Left lung (tissue), 10 donors: Measurements from ENCODE around the gene NPAS1. TPM values are rescaled to one million over a fixed set of nuclear protein-coding genes. Genes with fewer than 3 reads are reported as not detected.

ENCODE experiments used
- ATAC-seq: fragments of 200-7000 bp; cut with Tn5 transposase; one replicate; pipeline ENCODE4 v1.9.1; 2020; ENCODE audit warnings: moderate library complexity
- DNase-seq, 4 donors: peaks; one replicate each; pipeline ENCODE4 v3.0.0-alpha.2; 2013 to 2020
- H3K27ac ChIP-seq, 2 donors: fragments of 200-600 bp; sonication (generic) in 1 of 2; one replicate each; pipeline versions ENCODE4 v1.5.0 to v1.8.0; 2020 to 2021
- H3K27me3 ChIP-seq, 2 donors: fragments of 200-600 bp; sonication (generic) in 1 of 2; one replicate each; pipeline versions ENCODE4 v1.5.0 to v1.8.0; 2020 to 2021
- H3K36me3 ChIP-seq, 2 donors: fragments of 200-600 bp; sonication (generic) in 1 of 2; one replicate each; pipeline versions ENCODE4 v1.5.0 to v1.8.0; 2020 to 2021
- H3K4me1 ChIP-seq, 2 donors: fragments of 200-600 bp; one replicate each; pipeline ENCODE4 v1.8.0; 2021
- H3K4me3 ChIP-seq, 2 donors: fragments of 200-600 bp; sonication (generic) in 1 of 2; one replicate each; pipeline versions ENCODE4 v1.5.0 to v1.8.0; 2020 to 2021; ENCODE audit warnings: mild to moderate bottlenecking in 1 of 2
- H3K9me3 ChIP-seq, 2 donors: fragments of 200-600 bp; sonication (generic) in 1 of 2; one replicate each; pipeline versions ENCODE4 v1.5.0 to v1.8.0; 2020 to 2021
- intact Hi-C, 2 donors: fragments of 100-400 bp; cut with DNase I; formaldehyde crosslinking; loops; one replicate each; pipeline versions ENCODE4 v1.11.2 to v1.14.2; 2022
- polyA plus RNA-seq, 6 donors: library from polyadenylated mRNA; unstranded; fragments of 120-200 nt; gene quantifications; one replicate each; pipeline ENCODE4 v1.2.1, GENCODE V29; 2013; ENCODE audit not compliant: insufficient read length in 6 of 6
- total RNA-seq, 2 donors: library from RNA; stranded (reverse); fragmentation: NEBNext Ultra II Directional; extraction: Animal tissue kit (Norgen Biotek cat#: 25700); gene quantifications; one replicate each; pipeline ENCODE4 v1.2.1, GENCODE V29; 2021
- TF ChIP-seq, protein P1 (sequence below), 2 donors: fragments of 200-600 bp; sonication (generic) in 1 of 2; IDR thresholded peaks; one replicate each; pipeline versions ENCODE4 v1.5.0 to v1.8.0; 2021; ENCODE audit warnings: antibody characterized with exemption in 2 of 2
- donor health status: DM: no; HTN: yes; CAD: no.
- donor health status: DM: no; HTN: no; CAD: no.

Gene NPAS1
- total and polyA plus RNA-seq, 8 donors = 0.50 to 2.0 (median 1.3) TPM

DNA sequence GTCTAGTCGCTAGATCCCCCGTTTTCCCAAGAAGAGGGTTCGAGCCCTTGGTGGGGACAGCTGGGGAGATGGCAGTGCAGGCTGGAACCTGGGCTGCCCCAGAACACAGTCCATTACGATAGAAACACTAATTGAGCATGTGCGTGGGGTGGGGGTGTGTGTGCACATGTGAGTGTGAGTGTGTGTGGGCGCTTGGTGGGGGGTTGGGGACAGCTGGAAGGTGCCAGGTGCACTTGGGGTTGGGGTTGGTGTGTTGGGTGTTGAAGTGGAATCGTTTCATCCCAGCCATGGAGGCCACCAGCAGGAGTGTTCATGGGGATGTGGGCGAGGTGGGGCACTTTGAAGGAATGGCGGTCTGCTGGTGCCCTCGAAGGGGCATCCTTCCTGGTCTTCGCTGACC is 18.1 kb upstream of the NPAS1 start:
- intact Hi-C loops = no loop called here
- peaks cover 5 to 9% of the 10 kb centered on the region in 2 donors for H3K4me1 ChIP-seq
- H3K27ac ChIP-seq = no peak overlapping the region
- H3K4me3 ChIP-seq = no peak overlapping the region
- H3K9me3 ChIP-seq = no peaks in the 10 kb centered on the region
- peaks cover 0 to 55% of the 10 kb centered on the region in 2 donors for H3K36me3 ChIP-seq
- ATAC-seq = no peak
- no peak for DNase-seq
- TF ChIP-seq, protein P1, sequence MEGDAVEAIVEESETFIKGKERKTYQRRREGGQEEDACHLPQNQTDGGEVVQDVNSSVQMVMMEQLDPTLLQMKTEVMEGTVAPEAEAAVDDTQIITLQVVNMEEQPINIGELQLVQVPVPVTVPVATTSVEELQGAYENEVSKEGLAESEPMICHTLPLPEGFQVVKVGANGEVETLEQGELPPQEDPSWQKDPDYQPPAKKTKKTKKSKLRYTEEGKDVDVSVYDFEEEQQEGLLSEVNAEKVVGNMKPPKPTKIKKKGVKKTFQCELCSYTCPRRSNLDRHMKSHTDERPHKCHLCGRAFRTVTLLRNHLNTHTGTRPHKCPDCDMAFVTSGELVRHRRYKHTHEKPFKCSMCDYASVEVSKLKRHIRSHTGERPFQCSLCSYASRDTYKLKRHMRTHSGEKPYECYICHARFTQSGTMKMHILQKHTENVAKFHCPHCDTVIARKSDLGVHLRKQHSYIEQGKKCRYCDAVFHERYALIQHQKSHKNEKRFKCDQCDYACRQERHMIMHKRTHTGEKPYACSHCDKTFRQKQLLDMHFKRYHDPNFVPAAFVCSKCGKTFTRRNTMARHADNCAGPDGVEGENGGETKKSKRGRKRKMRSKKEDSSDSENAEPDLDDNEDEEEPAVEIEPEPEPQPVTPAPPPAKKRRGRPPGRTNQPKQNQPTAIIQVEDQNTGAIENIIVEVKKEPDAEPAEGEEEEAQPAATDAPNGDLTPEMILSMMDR (IDR thresholded peaks at IDR 0.05) = no peak
- H3K27me3 ChIP-seq = peaks cover 6 to 23% of the 10 kb centered on the region in 2 donors

DNA sequence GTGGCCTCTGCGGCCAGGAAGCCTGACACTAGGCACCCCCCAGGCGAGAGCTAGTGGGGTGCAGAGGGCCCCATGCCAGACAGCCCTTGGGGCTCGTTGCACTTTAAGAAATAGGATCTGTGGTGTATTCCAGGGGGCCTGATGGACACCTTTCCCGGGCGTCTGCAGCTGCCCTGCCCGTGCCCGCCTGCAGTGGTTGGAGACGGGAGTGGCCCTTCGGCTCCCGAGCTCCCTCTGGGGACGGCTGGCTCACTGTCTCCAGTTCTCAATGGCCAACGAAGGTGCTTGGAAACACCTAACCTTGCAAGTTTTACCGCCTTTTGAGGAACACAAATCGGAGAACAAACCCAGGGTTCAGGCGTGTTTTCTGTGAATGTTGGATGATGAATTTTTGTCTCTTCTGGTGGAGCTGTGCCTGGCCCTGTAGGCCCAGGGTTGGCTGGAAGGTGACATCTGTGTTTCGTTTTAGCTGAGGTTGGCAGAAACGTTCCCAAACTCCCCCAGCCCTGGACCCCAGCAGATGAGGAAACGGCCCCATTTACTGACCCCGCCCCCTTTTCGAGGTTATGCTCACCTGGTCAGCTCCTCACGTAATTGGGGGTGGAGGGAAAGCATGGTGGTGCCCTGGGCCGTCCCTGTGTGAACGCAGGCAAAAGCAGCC is 17.4 kb upstream of the NPAS1 start:
- Histone ChIP-seq H3K9me3 (no peaks in the 10 kb centered on the region), H3K36me3 (peaks cover 0 to 52% of the 10 kb centered on the region in 2 donors), H3K4me3 (no peak overlapping the region), H3K4me1 (peaks cover 5 to 9% of the 10 kb centered on the region in 2 donors), H3K27ac (no peak overlapping the region), H3K27me3 (peaks cover 6 to 23% of the 10 kb centered on the region in 2 donors)
- ATAC-seq = no peak
- intact Hi-C loops = no loop called here
- no peak for DNase-seq
- TF ChIP-seq, protein P1 (IDR thresholded peaks at IDR 0.05) = no peak

DNA sequence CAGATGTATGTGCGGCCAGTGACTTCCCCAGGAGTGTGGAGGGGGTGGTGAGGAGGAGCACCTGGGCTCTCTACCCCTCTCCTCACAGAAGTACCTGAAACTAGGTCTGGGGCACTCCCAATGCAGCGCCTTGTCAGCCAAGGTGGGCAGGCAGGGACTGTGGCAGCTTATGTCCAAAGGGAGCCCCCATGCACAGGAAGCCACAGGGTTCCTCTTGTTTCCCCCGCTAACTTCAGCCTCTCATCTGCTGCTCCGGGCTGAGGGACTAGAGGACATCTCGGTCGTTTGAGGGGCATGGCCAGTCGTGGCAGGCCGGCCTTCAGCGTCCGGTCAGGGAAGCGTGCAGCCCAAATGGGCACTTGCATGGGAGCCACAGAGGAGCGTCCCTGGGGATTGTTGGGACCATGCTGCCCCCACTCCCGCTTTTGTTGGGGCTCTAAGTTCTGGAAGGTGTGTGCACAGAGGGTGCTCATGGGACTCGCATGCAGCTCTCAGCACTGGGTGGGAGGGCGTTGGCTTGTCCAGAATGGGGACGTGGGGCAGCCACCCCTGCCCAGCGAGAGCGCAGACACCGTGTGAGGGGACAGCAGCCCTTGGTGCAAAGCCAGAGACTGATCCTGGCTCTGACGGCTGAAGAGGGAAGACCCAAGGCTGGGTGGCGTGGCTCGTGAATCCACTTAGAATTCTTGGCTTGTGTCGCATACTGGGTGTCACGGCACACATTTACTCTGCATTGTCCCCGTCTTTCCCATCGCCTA is 16.6 kb upstream of the NPAS1 start:
- Histone ChIP-seq H3K36me3 (peaks cover 0 to 45% of the 10 kb centered on the region in 2 donors), H3K27me3 (peaks cover 6 to 23% of the 10 kb centered on the region in 2 donors), H3K4me3 (no peak overlapping the region), H3K4me1 (peaks cover 5 to 9% of the 10 kb centered on the region in 2 donors), H3K27ac (no peak overlapping the region), H3K9me3 (no peaks in the 10 kb centered on the region)
- TF ChIP-seq, protein P1 (IDR thresholded peaks at IDR 0.05) = no peak
- DNase-seq (no peak), ATAC-seq (no peak)
- intact Hi-C loops = no loop called here

DNA sequence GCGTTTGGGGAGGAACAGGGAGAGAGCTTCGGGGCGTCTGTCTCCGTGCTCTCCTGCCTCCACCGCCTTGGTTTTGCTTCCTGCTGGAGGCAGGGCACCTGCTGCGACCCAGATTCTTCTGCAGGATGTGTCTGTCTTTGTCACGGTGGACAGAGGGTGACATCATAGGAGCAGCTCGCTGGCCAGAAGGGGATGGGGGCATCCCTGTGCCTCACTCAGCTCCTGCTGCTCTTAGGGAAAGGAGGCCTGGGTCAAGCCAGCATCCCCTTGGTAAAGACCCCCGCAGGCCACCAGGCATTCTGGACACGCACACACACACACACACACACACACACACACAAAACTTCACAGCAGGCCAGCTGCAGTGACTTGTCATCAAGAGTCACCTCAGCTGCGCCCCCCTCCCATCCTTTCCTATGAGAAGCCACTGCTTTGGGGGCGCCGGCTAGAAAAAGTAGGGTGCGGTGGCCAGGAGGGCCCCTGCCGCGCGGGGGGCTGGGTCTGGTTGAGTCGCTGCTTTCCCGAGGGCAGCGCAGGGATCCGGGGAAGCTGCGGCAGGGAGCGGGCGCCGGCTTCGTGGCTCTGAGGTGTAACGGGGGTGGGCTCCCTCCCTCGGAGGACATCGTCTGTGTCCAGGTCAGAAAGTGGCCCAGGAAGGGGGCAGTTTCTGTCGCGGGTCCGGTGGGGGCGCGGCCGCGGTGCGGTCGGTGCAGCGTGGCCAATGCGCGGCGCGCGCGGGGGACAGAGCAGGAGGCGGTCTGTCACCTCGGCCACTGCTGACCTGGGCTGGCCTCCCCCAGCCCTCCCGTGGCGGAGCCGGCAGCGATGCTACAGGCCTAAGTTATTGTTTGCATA is 15.8 kb upstream of the NPAS1 start:
- Histone ChIP-seq H3K9me3 (no peaks in the 10 kb centered on the region), H3K4me3 (no peak overlapping the region), H3K36me3 (peaks cover 0 to 36% of the 10 kb centered on the region in 2 donors), H3K27me3 (peaks cover 6 to 23% of the 10 kb centered on the region in 2 donors), H3K4me1 (peaks cover 5 to 9% of the 10 kb centered on the region in 2 donors), H3K27ac (no peak overlapping the region)
- DNase-seq = no peak
- intact Hi-C loops = no loop called here
- ATAC-seq = no peak
- TF ChIP-seq, protein P1 (IDR thresholded peaks at IDR 0.05) = no peak
